ENCODE data around the gene ERC1.
"Not testable (repeated sequence)": the region's sequence is repeated elsewhere in the genome, so short reads cannot be mapped to it uniquely, and the experiment has no call there.

ERC1 gene

DNA sequence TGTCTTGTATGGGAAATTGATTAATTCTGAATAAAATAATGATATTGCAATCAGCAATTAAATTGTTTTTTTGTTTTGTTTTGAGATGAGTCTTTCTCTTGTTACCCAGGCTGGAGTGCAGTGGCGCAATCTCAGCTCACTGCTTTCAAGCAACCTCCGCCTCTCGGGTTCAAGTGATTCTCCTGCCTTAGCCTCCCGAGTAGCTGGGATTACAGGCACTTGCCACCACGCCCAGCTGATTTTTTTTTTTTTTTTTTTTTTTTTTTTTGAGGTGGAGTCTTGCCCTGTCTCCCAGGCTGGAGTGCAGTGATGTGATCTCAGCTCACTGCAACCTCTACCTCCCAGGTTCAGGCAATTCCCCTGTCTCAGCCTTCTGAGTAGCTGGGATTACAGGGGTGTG, 217.7 kb downstream of the ERC1 start:
- H3K27ac Mint-ChIP-seq, result not testable (repeated sequence)

DNA sequence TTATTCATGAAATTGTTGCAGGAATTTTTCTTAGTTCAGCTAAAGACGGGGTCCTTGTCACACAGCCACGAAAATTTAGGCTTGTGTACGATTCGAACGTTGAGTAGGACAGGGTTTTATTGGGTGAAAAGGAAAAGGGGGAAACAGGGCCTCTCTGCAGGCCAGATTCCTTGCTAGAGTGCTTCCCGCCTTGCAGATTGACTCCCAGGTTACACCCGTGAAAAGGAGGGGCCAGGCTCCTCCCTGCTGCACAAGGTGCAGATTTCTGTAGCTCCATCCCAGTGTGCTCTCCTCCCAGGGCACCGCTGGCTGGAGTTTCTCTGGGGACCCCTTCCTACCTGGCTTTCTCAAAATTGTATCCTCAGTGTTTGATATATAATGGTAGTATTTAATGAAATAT, 221.5 kb downstream of the ERC1 start:
- Mint-ChIP-seq H3K9me3 (no peaks in the 10 kb centered on the region), H3K4me3 (no peak overlapping the region), H3K27ac (no peak overlapping the region), H3K27me3 (no peaks in the 10 kb centered on the region), H3K36me3 (peaks cover 27% of the 10 kb centered on the region), H3K4me1 (peaks cover 5% of the 10 kb centered on the region)
- ATAC-seq, result no peak

More for the DNA sequence above, 217.7 kb downstream of the ERC1 start:
- H3K4me3 Mint-ChIP-seq, H3K9me3 Mint-ChIP-seq, ATAC-seq, H3K27me3 Mint-ChIP-seq: not testable (repeated sequence)
- peaks cover 12% of the 10 kb centered on the region for H3K4me1 Mint-ChIP-seq
- peaks cover 29% of the 10 kb centered on the region for H3K36me3 Mint-ChIP-seq

DNA sequence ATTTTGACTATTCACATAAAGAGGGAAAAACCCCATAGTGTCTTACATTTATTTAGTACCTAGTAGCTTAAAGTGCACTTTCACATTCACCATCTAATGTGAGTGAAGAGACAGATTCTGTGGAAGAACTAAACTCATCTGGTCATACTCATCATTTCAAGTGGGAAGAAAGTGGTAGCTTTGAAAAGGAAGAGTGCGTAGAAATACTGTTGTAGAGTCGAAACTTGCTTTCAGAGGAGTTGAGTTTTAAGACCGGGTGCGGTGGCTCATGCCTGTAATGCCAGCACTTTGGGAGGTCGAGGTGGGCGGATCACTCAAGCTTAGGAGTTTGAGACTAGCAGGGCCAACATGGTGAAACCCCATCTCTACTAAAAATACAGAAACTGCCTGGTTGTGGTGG, 222.2 kb downstream of the ERC1 start:
- ATAC-seq, result no peak
- H3K4me3 Mint-ChIP-seq, result no peak overlapping the region
- peaks cover 20% of the 10 kb centered on the region for H3K36me3 Mint-ChIP-seq
- no peaks in the 10 kb centered on the region for H3K9me3 Mint-ChIP-seq
- H3K4me1 Mint-ChIP-seq, result peaks cover 5% of the 10 kb centered on the region
- H3K27ac Mint-ChIP-seq, result no peak overlapping the region
- H3K27me3 Mint-ChIP-seq, result no peaks in the 10 kb centered on the region

DNA sequence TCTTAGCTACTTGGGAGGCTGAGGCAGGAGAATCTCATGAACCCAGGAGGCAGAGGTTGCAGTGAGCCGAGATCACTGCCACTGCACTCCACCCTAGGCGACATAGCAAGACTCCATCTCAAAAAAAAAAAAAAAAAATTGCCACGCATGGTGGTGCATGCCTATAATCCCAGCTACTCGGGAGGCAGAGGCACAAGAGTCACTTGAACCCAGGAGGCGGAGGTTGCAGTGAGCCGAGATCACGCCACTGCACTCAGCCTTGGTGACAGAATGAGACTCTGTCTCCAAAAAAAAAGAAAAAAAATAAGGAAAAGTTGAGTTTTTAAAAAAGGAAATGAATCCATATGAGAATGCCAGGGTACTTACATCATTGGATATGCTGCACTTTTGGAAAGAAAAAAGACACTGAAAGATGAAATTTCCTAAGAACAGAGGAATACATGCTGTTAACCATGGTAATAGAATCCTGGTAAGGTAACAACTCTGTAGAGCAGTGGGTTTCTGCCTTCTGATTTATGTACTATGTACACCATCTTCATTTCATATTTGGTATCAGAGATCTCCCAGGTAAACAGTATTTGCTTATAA, 222.7 kb downstream of the ERC1 start:
- Mint-ChIP-seq H3K4me1 (peaks cover 5% of the 10 kb centered on the region), H3K27ac (no peak overlapping the region), H3K4me3 (no peak overlapping the region), H3K9me3 (no peaks in the 10 kb centered on the region), H3K36me3 (peaks cover 20% of the 10 kb centered on the region), H3K27me3 (no peaks in the 10 kb centered on the region)
- no peak for ATAC-seq

DNA sequence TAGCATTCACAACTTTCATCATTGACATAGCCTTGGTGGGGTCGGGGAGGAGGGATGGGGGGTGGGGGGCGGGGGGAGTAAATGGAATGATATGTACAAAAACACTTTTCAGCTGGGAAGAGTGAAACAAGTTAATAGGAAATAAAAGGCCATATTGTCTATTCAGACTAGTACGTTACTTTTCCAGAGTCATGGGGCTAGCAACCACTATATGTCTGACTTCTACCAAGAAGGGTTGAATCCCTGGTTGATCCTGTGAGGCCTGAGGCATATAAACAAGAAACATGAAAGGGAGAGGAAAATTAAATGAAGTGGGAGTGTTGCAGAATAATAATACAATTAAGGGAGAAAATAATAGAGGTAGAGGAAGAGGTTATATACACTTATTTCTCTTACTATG, 225.5 kb downstream of the ERC1 start:
- peaks cover 11% of the 10 kb centered on the region for H3K36me3 Mint-ChIP-seq
- H3K4me3 Mint-ChIP-seq, result no peak overlapping the region
- peaks cover 5% of the 10 kb centered on the region for H3K4me1 Mint-ChIP-seq
- no peaks in the 10 kb centered on the region for H3K9me3 Mint-ChIP-seq
- H3K27ac Mint-ChIP-seq, result no peak overlapping the region
- H3K27me3 Mint-ChIP-seq, result no peaks in the 10 kb centered on the region
- ATAC-seq, result no peak

DNA sequence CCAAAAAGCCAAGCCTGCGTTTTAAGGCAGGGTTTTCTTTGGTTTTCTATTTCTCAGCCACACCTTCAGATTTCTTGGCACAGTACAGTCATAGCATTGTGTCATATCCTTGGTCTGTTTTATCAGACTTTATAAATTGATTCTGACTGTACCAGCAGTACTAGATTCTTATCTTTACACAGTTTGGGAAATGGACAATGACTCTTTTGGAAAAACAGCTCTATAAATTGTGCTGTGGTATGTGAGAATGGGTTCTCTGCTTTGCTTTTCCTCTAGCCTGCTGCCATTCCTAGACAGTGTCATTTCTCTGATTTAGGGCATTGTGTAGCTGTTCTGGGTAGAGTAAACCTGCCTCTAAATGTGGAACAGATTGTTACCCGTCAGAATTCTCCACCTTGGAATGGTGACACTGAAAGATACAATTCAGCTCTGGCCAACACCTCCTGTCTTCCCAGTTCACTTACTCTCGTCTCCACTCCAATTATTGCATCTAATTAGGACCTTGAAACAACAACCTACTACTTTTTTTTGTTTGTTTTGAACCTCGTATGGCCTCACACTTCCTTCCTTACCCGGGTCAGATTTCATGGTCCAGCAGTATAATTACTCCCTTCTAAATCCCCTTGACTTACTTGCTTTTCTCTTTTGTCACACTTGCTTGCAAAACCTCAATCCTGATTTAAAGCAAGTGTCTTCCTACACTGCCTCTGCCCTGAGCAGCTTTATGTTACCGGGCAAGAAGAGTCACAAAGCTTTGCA, 226.3 kb downstream of the ERC1 start:
- no peak for ATAC-seq
- no peak overlapping the region for H3K27ac Mint-ChIP-seq
- H3K4me3 Mint-ChIP-seq, result no peak overlapping the region
- peaks cover 6% of the 10 kb centered on the region for H3K36me3 Mint-ChIP-seq
- H3K4me1 Mint-ChIP-seq, result peaks cover 2% of the 10 kb centered on the region
- no peaks in the 10 kb centered on the region for H3K27me3 Mint-ChIP-seq
- no peaks in the 10 kb centered on the region for H3K9me3 Mint-ChIP-seq

DNA sequence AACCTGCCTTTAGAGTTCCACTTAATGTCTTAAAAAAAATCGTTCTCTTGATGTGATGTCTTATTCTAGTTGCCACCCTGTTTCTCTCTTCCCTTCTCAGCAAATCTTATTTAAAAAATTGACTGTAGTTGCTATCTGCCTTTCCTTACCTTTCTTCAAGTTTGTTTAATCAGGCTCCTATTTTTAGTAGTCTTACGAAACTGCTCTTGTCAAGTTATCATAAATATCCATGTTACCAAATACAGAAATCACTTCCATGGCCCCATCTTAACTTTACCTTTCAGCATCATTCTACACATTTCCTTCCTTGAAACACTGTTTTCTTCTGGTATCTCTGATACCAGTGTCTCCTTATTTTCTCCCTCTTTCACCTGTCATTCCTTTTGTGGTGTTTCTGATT, 227.3 kb downstream of the ERC1 start:
- no peaks in the 10 kb centered on the region for H3K9me3 Mint-ChIP-seq
- H3K4me3 Mint-ChIP-seq, result no peak overlapping the region
- no peaks in the 10 kb centered on the region for H3K27me3 Mint-ChIP-seq
- no peak for ATAC-seq
- no peaks in the 10 kb centered on the region for H3K4me1 Mint-ChIP-seq
- peaks cover under 1% of the 10 kb centered on the region for H3K36me3 Mint-ChIP-seq
- H3K27ac Mint-ChIP-seq, result no peak overlapping the region

DNA sequence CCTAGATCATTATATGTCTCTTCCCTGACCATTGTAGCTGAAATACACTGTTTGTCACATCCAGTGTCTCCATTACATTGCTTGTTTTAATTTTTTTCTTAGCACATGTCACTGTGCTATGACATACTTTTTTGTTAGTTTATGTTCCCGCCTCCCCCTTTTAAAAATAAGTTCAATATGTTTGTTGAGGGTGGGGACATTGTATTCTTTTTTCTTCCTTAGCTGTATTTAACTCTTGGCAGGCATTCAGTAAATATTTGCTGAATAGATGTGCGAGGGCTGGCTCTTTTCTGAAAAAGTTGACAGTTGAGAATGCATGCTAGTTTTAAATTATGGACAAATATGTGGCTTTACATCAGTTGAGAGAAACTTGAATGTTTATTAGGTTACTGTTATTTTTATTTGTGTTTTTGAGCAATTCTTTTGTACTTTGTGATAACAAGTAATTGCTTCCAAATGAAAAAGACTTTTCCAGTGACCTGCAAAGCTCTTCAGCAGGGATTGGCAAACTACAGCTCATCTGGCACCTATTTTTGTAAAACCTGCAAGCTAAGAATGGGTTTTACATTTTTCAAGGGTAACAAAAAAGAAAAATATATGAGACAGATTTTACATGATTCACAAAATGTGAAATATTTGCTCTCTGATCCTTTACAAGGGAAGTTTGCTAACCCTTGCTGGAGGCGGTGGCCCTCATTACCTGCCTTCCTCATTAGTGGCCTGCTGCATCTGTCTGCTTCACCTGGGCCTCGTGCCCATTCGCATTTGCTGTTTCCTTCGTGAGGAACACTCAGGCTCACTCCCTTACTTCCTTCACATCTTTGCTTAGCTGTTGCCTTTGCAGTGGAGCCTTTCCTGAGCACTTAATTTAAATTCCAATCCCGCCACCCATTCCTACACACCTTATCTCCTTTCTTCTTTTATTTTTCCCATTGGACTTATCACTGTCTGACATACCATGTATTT, 229.4 kb downstream of the ERC1 start:
- peaks cover 6% of the 10 kb centered on the region for H3K36me3 Mint-ChIP-seq

DNA sequence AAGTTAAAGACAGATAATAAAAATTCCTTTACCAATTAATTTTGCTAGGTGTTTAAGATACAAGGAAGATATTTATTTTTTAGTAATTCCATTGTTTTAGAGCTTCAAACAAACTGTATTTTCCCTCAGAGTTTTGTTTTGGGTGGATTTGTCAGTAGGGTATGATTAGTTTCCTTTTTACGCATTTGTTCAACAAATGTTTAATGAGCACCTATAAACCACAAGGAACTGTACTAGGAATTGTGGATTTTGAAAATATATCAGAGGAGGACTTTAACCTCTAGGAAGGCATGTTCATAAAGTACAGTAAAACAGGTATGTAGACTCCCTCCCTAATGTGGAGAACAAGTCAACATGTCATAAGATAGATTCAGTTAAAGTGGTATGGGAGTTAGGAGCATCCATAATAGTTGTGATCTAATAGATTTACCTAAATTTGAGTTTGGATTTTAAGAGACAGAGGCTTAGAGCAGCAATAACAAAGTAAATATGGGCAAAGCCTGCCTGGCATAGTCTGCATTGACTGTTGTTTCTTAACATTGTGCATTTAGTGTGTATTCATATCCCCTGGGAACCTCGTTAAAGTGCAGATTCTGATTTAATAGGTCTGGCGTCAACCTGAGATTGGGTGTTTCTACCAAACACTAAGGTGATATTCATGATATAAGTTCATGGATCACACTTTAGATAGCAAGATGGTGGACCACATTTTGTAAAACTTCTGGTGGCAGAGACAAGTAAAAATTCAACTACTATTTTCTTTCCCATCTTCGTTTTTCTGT, 232.0 kb downstream of the ERC1 start:
- no peak for ATAC-seq
- Mint-ChIP-seq H3K27ac (no peak overlapping the region), H3K36me3 (peaks cover 6% of the 10 kb centered on the region), H3K27me3 (no peaks in the 10 kb centered on the region), H3K4me3 (no peak overlapping the region), H3K9me3 (no peaks in the 10 kb centered on the region), H3K4me1 (peaks cover 20% of the 10 kb centered on the region)

More for the DNA sequence above, 229.4 kb downstream of the ERC1 start:
- H3K27ac Mint-ChIP-seq, result no peak overlapping the region
- ATAC-seq, result no peak
- no peak overlapping the region for H3K4me3 Mint-ChIP-seq
- no peaks in the 10 kb centered on the region for H3K27me3 Mint-ChIP-seq
- H3K4me1 Mint-ChIP-seq, result no peaks in the 10 kb centered on the region
- H3K9me3 Mint-ChIP-seq, result no peaks in the 10 kb centered on the region

DNA sequence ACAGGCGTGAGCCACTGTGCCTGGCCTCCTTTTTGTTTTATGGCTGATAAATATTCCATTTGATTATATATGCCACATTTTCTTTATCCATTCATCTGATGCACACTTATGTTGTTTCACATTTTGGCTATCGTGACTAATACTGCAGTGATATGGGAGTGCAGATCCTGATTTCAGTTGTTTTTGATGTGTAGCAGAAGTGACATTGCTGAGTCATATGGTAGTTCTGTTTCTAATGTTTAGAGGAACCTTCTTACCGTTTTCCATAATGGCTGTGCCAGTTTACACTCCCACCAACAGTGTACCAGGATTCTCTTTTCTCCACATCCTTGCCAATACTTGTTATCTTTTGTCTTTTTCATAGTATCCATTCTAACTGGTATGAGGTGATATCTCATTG, 235.9 kb downstream of the ERC1 start:
- Mint-ChIP-seq H3K4me3 (no peak overlapping the region), H3K4me1 (peaks cover 31% of the 10 kb centered on the region), H3K27me3 (no peaks in the 10 kb centered on the region), H3K9me3 (peaks cover 6% of the 10 kb centered on the region), H3K36me3 (peaks cover 40% of the 10 kb centered on the region), H3K27ac (peak overlapping the region; percentile 40)
- peak; percentile 67 for ATAC-seq

DNA sequence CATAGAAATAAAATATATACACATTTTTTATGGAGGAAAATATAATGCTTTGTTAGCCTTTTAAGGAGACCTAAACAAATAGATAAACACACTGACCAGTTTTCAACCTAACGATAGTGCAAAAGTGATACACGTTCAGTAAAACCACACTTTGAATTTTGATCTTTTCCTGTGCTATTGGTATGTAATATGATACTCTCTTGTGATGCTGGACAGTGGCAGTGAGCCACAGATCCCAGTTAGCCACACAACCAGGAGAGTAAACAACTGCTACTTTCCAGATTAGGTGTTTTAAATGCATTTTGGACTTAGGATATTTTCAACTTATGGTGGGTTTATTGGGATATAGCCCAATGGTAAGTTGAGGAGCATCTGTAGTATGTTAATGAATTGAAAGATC, 243.1 kb downstream of the ERC1 start:
- Mint-ChIP-seq H3K4me3 (no peak overlapping the region), H3K9me3 (peaks cover 9% of the 10 kb centered on the region), H3K27ac (no peak overlapping the region), H3K4me1 (peaks cover 12% of the 10 kb centered on the region), H3K27me3 (no peaks in the 10 kb centered on the region), H3K36me3 (peaks cover 55% of the 10 kb centered on the region)
- no peak for ATAC-seq

DNA sequence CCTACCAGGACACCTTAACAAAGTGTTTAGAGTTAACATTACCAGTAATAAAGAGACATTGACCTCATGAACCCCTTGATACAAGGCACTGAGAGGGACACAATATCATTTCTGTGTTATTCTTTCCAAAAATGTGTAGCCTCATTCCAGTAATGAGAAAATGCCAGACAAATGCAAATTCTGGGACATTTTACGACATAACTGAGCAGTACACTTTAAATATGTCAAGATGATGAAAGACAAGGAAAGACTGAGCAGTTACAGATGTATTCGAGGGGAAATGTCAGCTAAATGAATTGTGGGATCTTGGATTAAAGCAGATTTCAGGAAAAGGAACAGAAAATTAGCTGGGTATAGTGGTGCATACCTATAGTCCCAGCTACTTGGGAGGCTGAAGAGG, 255.6 kb downstream of the ERC1 start:
- H3K27me3 Mint-ChIP-seq, result no peaks in the 10 kb centered on the region
- H3K4me3 Mint-ChIP-seq, result no peak overlapping the region
- no peak for ATAC-seq
- no peaks in the 10 kb centered on the region for H3K4me1 Mint-ChIP-seq
- H3K9me3 Mint-ChIP-seq, result no peaks in the 10 kb centered on the region
- no peak overlapping the region for H3K27ac Mint-ChIP-seq
- H3K36me3 Mint-ChIP-seq, result peaks cover 6% of the 10 kb centered on the region

DNA sequence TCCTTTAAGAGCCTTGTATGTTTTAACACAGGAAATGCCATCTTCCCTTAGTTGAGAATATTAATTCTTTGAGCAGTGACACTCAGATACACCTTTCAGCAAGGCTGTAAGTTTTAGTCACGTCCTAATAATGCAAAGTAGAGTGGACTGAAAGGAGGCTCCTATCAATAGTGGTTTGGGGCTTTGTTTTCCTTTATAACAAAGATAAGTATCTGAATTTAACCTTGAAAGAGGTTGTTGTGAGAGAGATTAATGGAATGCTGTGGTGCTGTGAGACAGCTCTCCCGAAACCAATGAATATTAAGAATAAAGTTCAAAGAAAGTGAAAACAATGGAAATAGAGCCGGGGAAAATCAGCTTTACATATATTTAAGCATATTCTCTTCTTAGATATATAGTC, 259.6 kb downstream of the ERC1 start:
- Mint-ChIP-seq H3K27ac (no peak overlapping the region), H3K36me3 (peaks cover 17% of the 10 kb centered on the region), H3K4me3 (no peak overlapping the region), H3K4me1 (no peaks in the 10 kb centered on the region), H3K9me3 (no peaks in the 10 kb centered on the region), H3K27me3 (no peaks in the 10 kb centered on the region)
- no peak for ATAC-seq

DNA sequence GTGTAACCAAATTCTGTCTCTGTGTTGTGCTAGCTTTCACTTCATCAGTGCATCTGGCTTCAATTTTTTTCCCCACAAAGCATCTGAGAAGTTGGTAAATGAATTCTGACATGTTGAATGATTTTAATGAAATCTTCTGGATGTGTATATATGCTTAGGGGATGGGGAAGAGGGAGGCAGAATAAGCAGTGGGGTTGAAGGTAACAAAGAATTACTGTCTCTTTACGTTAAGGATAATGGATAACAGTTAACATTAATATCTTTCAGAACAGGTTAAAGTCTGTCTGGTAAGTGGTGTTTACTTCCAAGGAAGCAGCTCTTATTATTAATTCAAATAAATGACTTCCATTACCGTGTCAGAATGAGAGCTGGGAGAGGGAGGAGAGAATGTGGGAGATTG, 261.7 kb downstream of the ERC1 start:
- Mint-ChIP-seq H3K4me1 (no peaks in the 10 kb centered on the region), H3K9me3 (no peaks in the 10 kb centered on the region), H3K36me3 (peaks cover 24% of the 10 kb centered on the region), H3K27ac (no peak overlapping the region), H3K27me3 (no peaks in the 10 kb centered on the region), H3K4me3 (no peak overlapping the region)
- ATAC-seq, result no peak

DNA sequence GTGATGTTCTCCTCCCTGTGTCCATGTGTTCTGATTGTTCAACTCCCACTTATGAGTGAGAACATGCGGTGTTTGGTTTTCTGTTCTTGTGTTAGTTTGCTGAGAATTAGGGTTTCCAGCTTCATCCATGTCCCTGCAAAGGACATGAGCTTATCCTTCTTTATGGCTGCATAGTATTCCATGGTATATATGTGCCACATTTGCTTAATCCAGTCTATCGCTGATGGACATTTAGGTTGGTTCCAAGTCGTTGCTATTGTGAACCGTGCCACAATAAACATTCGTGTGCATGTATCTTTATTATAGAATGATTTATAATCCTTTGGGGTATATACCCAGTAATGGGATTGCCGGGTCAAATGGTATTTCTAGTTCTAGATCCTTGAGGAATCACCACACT, 264.1 kb downstream of the ERC1 start:
- peaks cover 26% of the 10 kb centered on the region for H3K36me3 Mint-ChIP-seq
- not testable (repeated sequence) for H3K27me3 Mint-ChIP-seq, H3K4me1 Mint-ChIP-seq, ATAC-seq, H3K4me3 Mint-ChIP-seq, H3K9me3 Mint-ChIP-seq, H3K27ac Mint-ChIP-seq
